Measurements from ENCODE around the gene ERVFRD-1.
"Not testable (repeated sequence)": the region's sequence is repeated elsewhere in the genome, so short reads cannot be mapped to it uniquely, and the experiment has no call there.

Gene ERVFRD-1

GRCh38 chr6:11091141-11091540, 20.4 kb downstream of the ERVFRD-1 start:
- DNase-seq (ENCODE audit: low read depth) = not testable (repeated sequence)

DNA sequence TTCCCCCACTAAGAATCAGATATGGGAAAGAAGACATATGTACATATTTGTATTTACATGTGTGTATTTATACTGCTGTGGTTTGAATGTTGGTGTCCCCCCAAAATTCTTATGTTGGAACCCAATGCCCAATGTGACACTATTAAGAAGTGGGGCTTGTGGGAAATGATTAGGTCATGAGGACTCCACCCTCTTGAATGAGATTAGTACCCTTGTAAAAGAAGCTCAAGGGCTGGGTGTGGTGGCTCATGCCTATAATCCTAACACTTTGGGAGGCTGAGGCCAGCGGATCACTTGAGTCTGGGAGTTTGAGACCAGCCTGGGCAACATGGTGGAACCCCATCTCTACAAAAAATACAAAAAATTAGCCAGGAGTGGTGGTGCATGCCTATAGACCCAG, 21.8 kb downstream of the ERVFRD-1 start:
- DNase-seq (ENCODE audit: low read depth) = no peak

GRCh38 chr6:11087141-11087812, 24.2 kb downstream of the ERVFRD-1 start:
- not testable (repeated sequence) for DNase-seq (ENCODE audit: low read depth)

DNA sequence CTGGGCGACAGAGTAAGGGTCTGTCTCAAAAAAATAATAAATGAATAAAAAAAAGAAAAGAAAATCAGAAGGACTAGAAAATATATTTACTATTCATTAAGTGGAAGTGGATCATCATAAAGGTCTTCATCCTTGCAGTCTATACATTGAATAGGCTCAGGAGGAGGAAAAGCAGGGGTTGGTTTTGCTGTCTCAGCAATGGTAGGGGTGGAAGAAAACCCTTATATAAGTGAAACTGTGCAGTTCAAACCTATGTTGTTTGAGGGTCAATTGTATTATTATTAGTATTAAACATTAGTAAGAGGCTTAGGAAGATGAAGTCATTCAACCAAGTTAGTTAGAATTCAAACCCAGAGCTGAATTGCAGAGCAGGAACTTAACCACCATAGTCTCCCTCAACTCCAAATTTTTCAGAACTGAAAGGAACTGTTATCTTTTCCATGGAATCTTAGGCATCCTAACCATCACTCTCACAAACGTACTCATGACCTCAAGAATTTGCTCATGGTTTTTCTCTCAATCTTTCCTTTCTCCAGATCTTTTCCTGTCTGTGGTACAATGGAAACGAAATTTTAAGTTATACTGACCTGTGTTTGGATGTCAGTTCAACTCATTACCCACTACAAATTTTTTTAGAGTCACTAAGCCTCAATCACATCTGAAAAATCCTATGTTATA, 25.6 kb downstream of the ERVFRD-1 start:
- no peak for DNase-seq (ENCODE audit: low read depth)

- no peak for DNase-seq (ENCODE audit: low read depth)
These were observed 27.6 kb downstream of the ERVFRD-1 start for GRCh38 chr6:11083956-11084355.

DNA sequence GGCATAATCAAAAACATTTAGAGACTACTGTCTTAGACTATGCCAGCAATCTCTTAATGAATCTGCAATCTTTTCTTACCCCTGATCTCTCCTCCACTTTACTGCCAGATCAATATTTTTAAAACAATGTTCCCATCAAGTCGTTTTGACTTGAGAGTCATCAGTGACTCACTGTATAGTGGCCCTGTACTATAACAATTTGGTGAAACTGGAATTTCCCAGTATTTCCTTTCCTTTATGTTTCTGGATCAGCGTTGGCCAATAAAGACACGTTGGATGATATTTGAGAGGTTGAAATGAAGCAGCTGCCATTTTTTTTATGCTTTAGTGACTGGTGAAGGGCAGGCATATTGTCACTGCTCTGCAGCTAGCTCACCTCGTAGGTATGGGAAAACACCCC, 28.0 kb downstream of the ERVFRD-1 start:
- no peak for DNase-seq (ENCODE audit: low read depth)

DNA sequence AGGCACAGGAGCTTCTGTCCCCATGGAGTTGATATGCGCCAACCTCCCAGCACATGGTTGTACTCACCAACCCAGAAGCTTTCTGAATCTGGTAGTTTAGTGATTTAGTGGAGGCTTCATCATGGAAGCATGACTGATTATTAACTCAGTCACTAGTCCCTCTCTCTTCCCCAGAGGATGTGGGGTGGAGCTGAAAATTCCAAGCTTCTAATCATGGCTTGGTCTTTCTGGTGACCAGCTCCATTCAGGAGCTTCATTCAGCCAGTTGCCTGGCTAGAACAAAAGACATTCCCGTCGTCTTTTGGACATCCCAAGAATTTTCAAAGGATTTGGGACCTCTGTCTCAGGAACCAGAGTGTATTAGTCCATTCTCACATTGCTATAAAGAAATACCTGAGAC, 31.2 kb downstream of the ERVFRD-1 start:
- DNase-seq (ENCODE audit: low read depth) = no peak

- DNase-seq (ENCODE audit: low read depth) = no peak
These were observed 33.3 kb downstream of the ERVFRD-1 start for GRCh38 chr6:11078266-11078665.

- no peak for DNase-seq (ENCODE audit: low read depth)
These were observed 35.0 kb downstream of the ERVFRD-1 start for GRCh38 chr6:11076540-11076939.

DNA sequence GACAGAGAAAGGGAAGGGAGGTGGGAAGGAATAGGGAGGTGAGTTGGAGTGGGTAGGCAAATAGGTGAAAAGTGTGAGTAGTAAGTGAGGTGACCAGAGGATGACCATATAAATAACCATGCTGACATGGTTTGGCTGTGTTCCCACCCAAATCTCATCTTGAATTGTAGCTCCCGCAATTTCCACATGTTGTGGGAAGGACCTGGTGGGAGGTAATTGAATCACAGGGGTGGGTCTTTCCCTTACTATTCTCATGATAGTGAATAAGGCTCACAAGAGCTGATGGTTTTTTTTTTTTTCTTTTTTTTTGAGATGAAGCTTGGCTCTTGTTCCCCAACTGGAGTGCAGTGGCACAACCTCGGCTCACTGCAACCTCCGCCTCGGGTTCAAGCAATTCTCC, 39.4 kb downstream of the ERVFRD-1 start:
- DNase-seq (ENCODE audit: low read depth) = no peak

GRCh38 chr6:11069760-11070159, 41.8 kb downstream of the ERVFRD-1 start:
- DNase-seq (ENCODE audit: low read depth) = no peak

DNA sequence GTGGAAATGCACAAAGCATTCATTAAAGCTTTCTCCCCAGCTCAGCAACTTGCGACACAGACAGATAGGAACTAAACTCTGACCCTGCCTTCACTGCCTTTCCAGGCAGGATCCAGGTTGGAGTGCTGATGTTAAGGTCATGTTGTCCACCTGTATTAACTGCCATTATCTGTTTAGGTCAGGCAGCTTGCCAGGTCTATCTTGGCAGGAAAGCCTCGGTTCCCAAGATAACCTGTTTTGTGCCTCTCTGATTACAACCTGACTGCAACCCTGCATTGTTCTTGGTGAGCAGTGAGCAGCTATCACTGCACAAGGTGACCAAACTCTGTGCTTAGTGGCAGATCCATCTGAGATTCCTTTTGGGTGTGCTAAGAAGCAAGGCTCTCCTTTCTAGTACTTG, 44.2 kb downstream of the ERVFRD-1 start:
- no peak for DNase-seq (ENCODE audit: low read depth)

GRCh38 chr6:11066505-11067347, 44.8 kb downstream of the ERVFRD-1 start:
- no peak for DNase-seq (ENCODE audit: low read depth)

GRCh38 chr6:11065436-11066202, 45.9 kb downstream of the ERVFRD-1 start:
- DNase-seq (ENCODE audit: low read depth) = no peak

DNA sequence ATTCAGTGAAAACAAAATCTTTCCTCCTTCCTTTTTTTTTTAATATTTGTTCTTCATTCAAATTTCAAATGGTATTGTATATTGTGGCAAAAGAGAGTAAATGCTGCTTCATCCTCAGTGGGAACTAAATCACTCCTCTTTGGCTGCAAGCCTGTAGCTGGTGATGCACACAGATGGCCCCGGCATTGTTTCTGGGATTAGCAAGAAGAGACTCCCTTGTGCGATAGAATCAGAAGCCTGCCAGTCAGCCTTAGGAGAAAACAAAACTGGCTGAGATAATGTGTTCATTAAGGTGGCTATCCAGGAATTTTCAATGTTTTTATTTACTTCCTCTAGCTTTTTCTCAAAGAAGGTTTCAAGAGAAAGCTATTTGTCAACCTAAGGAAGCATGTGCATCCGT, 46.7 kb downstream of the ERVFRD-1 start:
- DNase-seq (ENCODE audit: low read depth) = no peak

DNA sequence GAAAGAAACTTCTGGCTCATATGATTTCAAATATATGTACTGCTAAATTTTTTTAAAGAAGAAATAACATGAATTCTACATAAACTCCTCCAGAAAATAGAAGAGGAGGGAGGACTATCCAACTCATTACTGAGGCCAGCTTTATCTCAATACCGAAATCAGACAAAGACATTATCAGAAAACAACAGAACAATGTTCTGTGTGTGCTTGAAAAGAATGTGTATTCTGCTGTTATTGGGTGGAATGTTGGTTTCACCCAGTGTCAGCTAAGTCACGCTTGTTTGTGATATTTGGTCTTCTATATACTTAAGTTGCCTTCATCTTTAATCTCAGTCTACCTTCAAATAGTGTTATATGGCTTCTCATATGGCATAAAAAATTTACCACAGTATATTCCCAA, 48.8 kb downstream of the ERVFRD-1 start:
- no peak for DNase-seq (ENCODE audit: low read depth)

GRCh38 chr6:11062083-11062482, 49.4 kb downstream of the ERVFRD-1 start:
- no peak for DNase-seq (ENCODE audit: low read depth)

- no peak for DNase-seq (ENCODE audit: low read depth)
These were observed 53.1 kb downstream of the ERVFRD-1 start for GRCh38 chr6:11058406-11058805.

GRCh38 chr6:11056871-11057270, 54.7 kb downstream of the ERVFRD-1 start:
- no peak for DNase-seq (ENCODE audit: low read depth)

DNA sequence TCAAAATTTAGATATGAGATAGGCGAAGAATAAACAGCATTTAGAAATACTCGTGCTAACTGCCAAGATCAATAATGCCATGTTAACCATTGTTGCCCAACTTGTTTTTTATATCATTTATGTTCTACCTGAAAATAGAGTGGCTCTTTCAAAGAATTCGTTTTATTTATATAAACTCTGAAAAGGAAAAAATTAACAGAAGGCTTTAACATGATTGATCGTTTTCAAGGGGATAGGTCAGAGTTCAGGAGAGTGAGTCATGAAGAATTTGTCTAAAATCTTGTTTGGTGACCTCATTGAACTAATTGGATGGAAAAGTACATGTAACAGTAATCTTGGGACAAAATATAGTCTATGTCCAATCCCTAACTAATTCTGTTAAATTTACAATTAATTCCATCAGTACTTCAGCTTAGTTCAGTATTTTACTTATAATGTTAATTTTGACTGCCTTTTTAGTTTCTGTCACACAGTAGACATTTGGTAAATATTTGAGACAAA, 56.3 kb downstream of the ERVFRD-1 start:
- DNase-seq (ENCODE audit: low read depth) = no peak

DNA sequence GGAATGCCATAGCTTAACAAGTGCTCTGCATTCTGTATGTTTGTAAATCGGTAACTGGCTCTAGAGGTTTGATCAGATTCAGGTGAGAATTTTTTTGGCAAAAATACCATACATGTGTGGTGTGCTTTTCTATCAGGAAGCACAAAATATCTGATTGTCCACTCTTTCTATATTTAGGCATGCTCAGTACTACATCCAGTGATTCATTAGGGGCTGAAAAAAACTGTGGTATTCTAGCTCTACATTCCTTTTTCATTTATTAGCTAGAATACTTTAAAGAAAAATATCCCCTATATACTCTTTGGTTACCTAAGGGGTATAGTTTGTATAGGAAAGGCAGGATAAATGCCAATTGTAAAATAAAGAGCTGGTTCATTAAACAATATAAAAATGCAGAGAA, 56.8 kb downstream of the ERVFRD-1 start:
- DNase-seq (ENCODE audit: low read depth) = no peak

DNA sequence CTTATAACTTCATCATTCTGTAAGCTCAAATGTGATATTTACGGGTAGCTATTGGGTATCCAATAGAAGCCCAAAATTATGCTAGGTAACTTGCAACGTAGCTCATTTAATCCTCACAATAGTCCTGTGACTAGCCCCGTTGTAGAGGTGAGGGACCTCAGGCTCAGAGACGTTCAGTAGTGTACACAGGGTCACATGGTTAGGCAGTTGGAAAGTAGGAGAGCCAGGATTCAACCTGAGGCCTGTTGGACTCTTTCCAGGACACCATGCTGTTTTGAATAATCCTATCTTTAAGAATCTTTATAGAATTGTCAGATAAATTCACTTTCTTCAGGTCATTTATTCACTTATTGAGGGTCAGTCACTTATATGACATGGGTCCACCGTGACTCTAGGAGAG, 58.2 kb downstream of the ERVFRD-1 start:
- no peak for DNase-seq (ENCODE audit: low read depth)

Measured in GM04503 (cell line).